ENCODE data around the gene FBXO42.

DNA sequence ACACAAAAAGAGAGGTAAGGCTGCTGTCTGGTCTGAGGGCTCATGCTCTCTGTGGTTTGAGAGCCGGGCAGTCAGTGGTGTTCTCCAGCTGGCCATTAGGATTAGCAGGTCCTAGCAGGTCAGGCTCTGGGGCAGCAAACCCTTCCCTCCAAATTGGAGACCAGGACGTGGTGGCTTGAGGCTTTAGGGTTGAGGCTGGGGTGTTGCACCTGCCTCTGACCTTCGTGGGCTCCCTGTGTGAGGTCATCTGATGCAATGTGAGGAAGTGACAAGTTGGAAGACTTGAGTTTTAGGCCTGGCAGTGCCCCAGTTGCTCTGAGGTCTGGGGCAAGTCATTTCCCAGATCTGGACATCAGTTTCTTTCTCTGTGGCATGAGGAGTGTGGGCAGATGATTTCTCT is 39.1 kb upstream of the FBXO42 start:
- no peak for TF ChIP-seq ZNF76 (CRISPR knock-in tag; IDR thresholded peaks at IDR 0.05; ENCODE audit: borderline replicate concordance)
- no peak for TF ChIP-seq KLF10 (CRISPR knock-in tag; IDR thresholded peaks at IDR 0.05)
- TF ChIP-seq, protein P1, sequence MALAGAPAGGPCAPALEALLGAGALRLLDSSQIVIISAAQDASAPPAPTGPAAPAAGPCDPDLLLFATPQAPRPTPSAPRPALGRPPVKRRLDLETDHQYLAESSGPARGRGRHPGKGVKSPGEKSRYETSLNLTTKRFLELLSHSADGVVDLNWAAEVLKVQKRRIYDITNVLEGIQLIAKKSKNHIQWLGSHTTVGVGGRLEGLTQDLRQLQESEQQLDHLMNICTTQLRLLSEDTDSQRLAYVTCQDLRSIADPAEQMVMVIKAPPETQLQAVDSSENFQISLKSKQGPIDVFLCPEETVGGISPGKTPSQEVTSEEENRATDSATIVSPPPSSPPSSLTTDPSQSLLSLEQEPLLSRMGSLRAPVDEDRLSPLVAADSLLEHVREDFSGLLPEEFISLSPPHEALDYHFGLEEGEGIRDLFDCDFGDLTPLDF (CRISPR knock-in tag; IDR thresholded peaks at IDR 0.05), result no peak
- TF ChIP-seq PTBP1 (IDR thresholded peaks at IDR 0.05; ENCODE audit: low read depth, low read length), result no peak
- no peak for TF ChIP-seq ZBTB49 (CRISPR knock-in tag; IDR thresholded peaks at IDR 0.05; ENCODE audit: borderline replicate concordance)
- TF ChIP-seq LEF1 (IDR thresholded peaks at IDR 0.05), result no peak
- TF ChIP-seq GABPB1 (CRISPR knock-in tag; IDR thresholded peaks at IDR 0.05), result no peak

All from K562 (cell line).